Measurements from ENCODE around the gene DUS4L.
"Not testable (repeated sequence)": the region's sequence is repeated elsewhere in the genome, so short reads cannot be mapped to it uniquely, and the experiment has no call there.

DUS4L gene

GRCh38 chr7:107530751-107531150, 33.0 kb upstream of the DUS4L start:
- Histone ChIP-seq H3K36me3 (ENCODE audit: low read depth) (peaks cover 16% of the 10 kb centered on the region), H3K4me1 (ENCODE audit: insufficient read depth, poor library complexity, severe bottlenecking) (peaks cover 10% of the 10 kb centered on the region), H3K27me3 (ENCODE audit: insufficient read depth, poor library complexity, severe bottlenecking) (no peaks in the 10 kb centered on the region), H3K4me3 (ENCODE audit: severe bottlenecking) (no peak overlapping the region), H3K27ac (ENCODE audit: poor library complexity, severe bottlenecking) (no peak overlapping the region), H3K9me3 (ENCODE audit: severe bottlenecking) (peaks cover 8% of the 10 kb centered on the region)
- no peak for ATAC-seq (ENCODE audit: low read depth)
- DNase-seq (ENCODE audit: low spot score): no peak
- TF ChIP-seq CTCF (IDR thresholded peaks at IDR 0.05; ENCODE audit: poor library complexity, severe bottlenecking): no peak

- H3K27ac ChIP-seq (ENCODE audit: poor library complexity, severe bottlenecking): no peak overlapping the region
- TF ChIP-seq CTCF (IDR thresholded peaks at IDR 0.05; ENCODE audit: poor library complexity, severe bottlenecking): no peak
- H3K27me3 ChIP-seq (ENCODE audit: insufficient read depth, poor library complexity, severe bottlenecking): no peaks in the 10 kb centered on the region
- no peak overlapping the region for H3K4me3 ChIP-seq (ENCODE audit: severe bottlenecking)
- peaks cover 8% of the 10 kb centered on the region for H3K36me3 ChIP-seq (ENCODE audit: low read depth)
- H3K9me3 ChIP-seq (ENCODE audit: severe bottlenecking): peaks cover 8% of the 10 kb centered on the region
- H3K4me1 ChIP-seq (ENCODE audit: insufficient read depth, poor library complexity, severe bottlenecking): peaks cover under 1% of the 10 kb centered on the region
- ATAC-seq (ENCODE audit: low read depth) (no peak), DNase-seq (ENCODE audit: low spot score) (no peak)
Observed at GRCh38 chr7:107534139-107534538, 29.6 kb upstream of the DUS4L start.

GRCh38 chr7:107537228-107537627, 26.5 kb upstream of the DUS4L start:
- H3K4me3 ChIP-seq (ENCODE audit: severe bottlenecking); ATAC-seq (ENCODE audit: low read depth); H3K27me3 ChIP-seq (ENCODE audit: insufficient read depth, poor library complexity, severe bottlenecking); DNase-seq (ENCODE audit: low spot score); H3K4me1 ChIP-seq (ENCODE audit: insufficient read depth, poor library complexity, severe bottlenecking); H3K9me3 ChIP-seq (ENCODE audit: severe bottlenecking); H3K27ac ChIP-seq (ENCODE audit: poor library complexity, severe bottlenecking): not testable (repeated sequence)
- peaks cover 19% of the 10 kb centered on the region for H3K36me3 ChIP-seq (ENCODE audit: low read depth)

GRCh38 chr7:107538001-107538400, 25.8 kb upstream of the DUS4L start:
- DNase-seq (ENCODE audit: low spot score): no peak
- no peak for ATAC-seq (ENCODE audit: low read depth)
- no peak for TF ChIP-seq CTCF (IDR thresholded peaks at IDR 0.05; ENCODE audit: poor library complexity, severe bottlenecking)

GRCh38 chr7:107543338-107543993, 20.3 kb upstream of the DUS4L start:
- Histone ChIP-seq H3K4me3 (ENCODE audit: severe bottlenecking) (no peak overlapping the region), H3K27me3 (ENCODE audit: insufficient read depth, poor library complexity, severe bottlenecking) (no peaks in the 10 kb centered on the region), H3K4me1 (ENCODE audit: insufficient read depth, poor library complexity, severe bottlenecking) (no peaks in the 10 kb centered on the region), H3K9me3 (ENCODE audit: severe bottlenecking) (peaks cover 9% of the 10 kb centered on the region), H3K27ac (ENCODE audit: poor library complexity, severe bottlenecking) (no peak overlapping the region), H3K36me3 (ENCODE audit: low read depth) (peaks cover 36% of the 10 kb centered on the region)
- ATAC-seq (ENCODE audit: low read depth) (no peak), DNase-seq (ENCODE audit: low spot score) (no peak)
- no peak for TF ChIP-seq CTCF (IDR thresholded peaks at IDR 0.05; ENCODE audit: poor library complexity, severe bottlenecking)

More at GRCh38 chr7:107538001-107538400, 25.8 kb upstream of the DUS4L start:
- H3K4me1 ChIP-seq (ENCODE audit: insufficient read depth, poor library complexity, severe bottlenecking): no peaks in the 10 kb centered on the region
- H3K36me3 ChIP-seq (ENCODE audit: low read depth): peaks cover 19% of the 10 kb centered on the region
- H3K4me3 ChIP-seq (ENCODE audit: severe bottlenecking): no peak overlapping the region
- H3K9me3 ChIP-seq (ENCODE audit: severe bottlenecking): peaks cover 8% of the 10 kb centered on the region
- H3K27me3 ChIP-seq (ENCODE audit: insufficient read depth, poor library complexity, severe bottlenecking): no peaks in the 10 kb centered on the region
- H3K27ac ChIP-seq (ENCODE audit: poor library complexity, severe bottlenecking): no peak overlapping the region

Measured in RWPE2 (cell line).